Stimulated activated naive CD4-positive, alpha-beta T cell treated with Interleukin-2 at 50 U/mL for 16 hours (primary cell): ENCODE results near the gene FOXP1.

Experiments used
- DNase-seq: peaks from one replicate; lab custom pipeline; 2025; lab: John Stamatoyannopoulos, UW

FOXP1 gene

DNA sequence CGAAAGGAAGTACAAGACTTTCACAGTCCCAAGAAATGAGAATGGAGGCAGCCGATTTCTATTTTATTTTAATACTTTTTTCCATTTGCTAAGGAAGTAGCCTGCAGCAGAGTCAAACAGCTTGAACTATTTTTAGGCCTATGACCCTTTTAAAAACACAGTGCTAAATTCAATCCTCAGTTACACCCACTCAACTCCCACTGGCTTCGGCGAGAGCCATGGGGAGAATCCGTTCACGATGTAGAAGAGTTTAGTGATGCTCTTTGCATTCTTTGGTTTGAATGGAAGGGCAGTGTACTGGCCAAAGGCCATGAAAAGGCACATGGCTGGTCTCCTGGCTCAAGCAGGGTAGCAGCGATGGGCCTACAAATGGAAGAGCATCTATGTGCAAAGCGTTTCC is 343.5 kb downstream of the FOXP1 start:
- DNase-seq, result no peak

- no peak for DNase-seq
These were observed 345.2 kb downstream of the FOXP1 start for GRCh38 chr3:71238355-71238757.

GRCh38 chr3:71237672-71238071 is 345.9 kb downstream of the FOXP1 start:
- DNase-seq, result no peak

- DNase-seq, result no peak
These were observed 347.7 kb downstream of the FOXP1 start for GRCh38 chr3:71235846-71236245.

GRCh38 chr3:71232895-71233294 is 350.6 kb downstream of the FOXP1 start:
- no peak for DNase-seq

- DNase-seq, result no peak
These were observed 351.3 kb downstream of the FOXP1 start for GRCh38 chr3:71232175-71232679.

GRCh38 chr3:71231680-71232079 is 351.8 kb downstream of the FOXP1 start:
- DNase-seq, result no peak

DNA sequence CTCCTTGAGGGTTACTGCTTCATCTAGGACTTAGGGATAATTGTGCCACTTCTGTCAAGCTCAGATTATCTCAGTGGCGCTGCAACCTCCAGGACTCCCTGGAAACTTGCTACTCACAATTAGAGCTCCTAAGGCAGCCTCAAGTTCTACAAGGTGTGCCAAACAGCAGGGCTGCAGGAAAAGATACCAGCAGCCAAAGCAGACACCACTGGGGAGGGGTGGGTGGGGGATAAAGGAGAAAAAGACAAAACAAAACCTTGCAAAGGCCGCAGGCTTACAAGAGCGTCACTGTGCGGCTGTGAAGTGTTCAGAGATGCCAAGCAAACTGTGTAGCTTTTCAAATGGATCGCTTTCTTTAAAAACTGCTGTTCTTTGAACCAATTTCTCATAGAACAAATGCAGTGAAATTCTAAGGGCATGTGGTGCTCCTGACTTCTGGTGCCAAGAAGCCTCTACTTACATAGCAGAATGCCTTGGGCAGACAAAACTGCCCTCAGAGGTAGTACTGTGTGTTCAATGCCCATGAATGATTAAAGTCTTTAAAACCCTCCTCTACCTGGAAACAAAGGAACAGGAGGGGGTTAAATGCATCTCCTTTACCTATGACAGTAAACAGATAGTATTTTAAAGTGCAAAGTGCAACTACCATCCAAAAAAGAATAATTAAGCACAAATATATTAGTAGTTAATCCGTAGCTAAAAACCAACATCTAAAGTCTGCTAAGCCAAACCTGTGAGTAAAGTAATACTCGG is 353.4 kb downstream of the FOXP1 start:
- DNase-seq, result no peak

DNA sequence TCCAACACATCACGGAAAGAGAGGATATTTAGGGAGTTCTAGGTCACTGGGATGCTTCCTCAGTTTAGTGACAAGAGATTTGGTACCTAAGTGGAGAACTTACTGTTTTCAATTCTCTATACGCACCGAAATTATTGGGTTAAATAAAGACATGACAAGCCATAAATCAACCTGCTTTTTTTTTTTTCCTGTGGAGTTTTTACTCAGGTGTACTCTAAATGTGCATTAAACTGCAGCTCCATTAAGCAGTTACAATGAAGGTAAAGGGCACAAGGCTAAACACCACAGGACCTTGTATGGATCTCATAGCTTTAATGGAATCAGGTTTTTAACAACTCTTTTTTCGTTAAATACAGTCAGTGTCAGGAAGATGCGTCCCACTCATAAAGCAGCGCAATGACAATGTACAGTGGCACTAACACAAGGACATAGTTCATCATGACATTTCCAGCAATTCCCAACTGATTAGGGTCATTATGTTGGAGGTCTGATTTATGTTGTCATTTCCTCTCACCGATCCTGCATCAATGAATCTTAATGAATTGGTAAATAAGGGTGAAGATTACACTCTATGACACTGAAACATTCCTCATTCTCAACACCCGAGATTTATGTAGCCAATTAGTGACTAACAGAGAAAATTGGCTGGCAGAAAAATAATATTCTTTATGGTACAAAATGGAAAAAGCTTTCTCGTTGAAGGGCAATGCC is 355.2 kb downstream of the FOXP1 start:
- DNase-seq, result no peak

DNA sequence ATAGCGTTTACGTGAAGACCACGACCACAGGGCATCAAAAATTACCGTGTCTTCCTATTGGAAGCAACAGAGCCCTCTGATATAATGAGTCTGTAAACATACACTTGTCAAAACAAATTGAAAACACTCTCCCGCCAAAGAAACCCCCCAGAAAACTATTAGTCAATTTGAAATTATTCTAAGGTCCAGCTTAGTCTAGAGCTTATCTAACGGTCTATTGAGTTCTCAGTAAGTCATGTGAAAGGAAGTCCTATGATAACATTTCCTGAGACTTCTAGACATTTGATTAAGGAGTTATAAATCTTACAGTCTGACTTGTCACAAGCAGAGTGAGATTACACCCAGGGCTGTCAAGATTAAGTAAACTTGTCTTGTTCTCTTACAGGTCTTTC is 356.3 kb downstream of the FOXP1 start:
- DNase-seq, result no peak

DNA sequence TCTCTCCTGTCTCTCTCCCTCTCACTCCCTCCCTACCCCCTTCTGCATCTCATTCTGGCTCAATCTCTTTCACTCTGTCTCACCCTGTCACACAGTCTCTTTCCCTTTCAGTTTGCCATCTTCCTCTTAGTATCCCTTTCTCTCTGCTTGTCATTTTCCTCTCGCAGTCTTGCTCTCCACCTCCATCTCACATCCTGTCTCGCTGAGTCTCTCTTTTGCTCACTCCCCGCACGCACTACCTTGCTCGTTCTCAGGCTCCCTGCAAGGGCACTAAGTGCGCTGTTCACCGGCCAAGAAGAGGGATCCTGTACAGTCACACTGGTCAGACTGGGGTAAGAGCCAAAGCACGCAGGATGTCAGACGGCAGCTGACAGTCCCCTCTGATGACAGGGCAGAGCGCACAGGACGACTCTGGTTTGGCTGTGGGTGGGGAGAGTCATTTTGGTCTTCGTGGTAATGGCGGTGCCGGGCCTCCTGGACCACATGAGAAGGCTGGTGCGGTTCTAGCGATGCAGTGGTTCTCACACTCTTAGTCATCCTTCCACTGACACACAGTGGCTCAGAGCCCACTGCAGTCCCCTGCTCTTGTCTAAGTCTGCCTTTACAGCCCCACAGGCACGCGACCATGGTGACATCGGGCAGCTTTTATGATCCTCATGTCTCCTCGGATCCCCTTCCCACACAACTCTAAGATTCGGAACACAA is 356.8 kb downstream of the FOXP1 start:
- peak; percentile 94 for DNase-seq

DNA sequence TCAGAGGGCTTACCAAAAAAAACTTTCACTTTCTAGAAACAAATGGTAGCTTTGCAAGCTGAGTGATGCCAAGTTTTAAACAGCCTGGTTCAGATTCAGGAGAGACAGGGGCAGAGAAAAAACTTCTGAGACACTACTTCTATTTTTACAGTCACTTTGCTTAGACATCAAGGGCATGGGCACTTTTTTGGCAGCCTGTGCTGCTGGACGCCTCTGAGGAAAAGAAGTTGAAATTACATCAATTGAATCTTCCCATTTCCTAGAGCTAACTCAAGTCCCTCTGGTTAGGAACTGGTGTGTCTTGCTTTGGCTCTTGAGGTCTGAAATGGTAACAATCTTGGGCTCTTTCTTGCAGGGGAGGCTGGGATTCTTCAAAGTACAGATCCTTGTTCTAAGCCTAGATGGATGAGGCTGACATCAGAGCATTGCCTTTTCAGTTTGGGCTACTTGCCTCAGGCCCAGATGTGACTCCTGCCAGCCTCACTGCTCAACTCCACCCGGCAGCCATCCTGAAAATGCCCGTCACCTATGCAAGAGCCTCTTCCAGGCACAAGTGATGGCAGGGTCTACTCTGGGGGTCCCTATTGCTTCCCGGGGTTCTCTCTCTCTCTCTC is 357.5 kb downstream of the FOXP1 start:
- no peak for DNase-seq

DNA sequence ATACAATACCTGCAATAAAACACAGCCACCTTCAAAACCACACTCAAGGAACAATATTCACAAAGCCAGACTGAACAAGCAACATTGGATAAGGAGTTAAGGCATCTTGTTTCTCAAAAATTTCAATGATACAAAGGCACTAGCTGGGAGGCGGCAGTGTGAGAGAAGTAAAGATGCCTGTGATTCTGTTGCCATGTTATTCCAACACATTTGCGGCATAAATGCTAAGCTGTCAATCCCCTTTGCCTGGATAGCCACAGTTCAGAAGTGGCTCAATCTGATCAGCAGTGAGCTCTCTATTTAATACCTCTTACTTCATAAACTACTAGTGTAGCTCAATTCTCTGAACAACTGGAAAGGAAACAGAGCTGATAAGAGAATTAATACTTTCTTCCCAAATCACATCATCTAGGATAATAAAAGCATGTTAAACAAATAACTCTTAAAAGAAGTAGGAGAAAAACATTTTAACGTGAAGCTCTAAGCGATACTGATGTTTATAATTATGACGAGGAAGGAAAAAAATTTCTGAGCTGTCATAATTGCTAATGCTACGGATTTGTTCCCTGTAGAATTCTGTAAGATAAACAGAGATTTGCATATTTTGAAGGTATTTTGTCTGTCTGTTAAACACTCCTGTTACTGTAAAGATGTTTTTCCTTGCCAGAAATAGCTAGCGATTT is 358.4 kb downstream of the FOXP1 start:
- DNase-seq, result no peak

GRCh38 chr3:71219744-71220638 is 363.5 kb downstream of the FOXP1 start:
- DNase-seq, result peak; percentile 37

DNA sequence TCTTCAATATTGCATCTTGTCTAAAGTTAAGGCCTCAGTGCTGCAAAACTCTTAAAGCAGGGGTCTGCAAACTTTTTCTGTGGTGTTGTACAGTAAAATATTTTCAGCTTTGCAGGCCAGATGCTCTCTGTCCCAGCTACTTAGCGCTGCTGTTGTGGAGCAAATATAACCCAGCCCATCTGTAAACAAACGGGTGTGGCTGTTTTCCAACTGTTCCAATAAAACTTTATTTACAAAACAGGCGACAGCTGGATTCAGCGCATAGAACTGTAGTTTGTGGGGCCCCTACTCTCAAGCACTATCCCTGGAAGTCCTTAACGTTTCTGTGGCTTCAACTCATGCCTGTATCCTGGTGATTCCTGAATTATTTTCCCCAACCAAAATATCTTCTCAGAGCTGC is 365.0 kb downstream of the FOXP1 start:
- no peak for DNase-seq

DNA sequence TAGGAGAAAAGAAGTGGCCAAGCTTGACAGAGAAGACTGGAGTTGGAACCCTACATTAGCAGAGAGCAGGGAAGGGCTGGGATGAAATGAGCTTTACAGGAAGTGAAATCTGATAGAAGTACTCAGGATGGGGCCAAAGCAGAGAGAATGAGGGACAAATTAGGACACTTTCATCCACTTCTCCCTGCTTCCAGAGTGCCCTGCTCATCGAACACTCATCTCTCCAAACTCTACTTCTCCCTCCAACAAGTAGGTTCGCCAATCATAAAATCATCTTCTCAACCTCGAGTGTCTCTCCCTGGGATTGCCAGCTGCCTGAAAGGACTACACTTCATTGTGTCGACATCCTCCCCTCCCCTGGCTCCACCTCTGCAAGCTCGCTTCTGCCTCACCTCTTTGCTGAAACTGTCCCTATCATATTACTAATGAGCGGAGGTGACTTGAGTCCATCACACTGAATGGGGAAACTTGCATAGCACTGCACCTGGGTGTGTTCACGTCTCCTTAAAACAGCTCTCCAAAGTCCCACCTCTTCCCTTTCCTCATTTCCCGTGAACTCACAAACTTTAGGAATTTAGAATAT is 365.8 kb downstream of the FOXP1 start:
- DNase-seq, result no peak

DNA sequence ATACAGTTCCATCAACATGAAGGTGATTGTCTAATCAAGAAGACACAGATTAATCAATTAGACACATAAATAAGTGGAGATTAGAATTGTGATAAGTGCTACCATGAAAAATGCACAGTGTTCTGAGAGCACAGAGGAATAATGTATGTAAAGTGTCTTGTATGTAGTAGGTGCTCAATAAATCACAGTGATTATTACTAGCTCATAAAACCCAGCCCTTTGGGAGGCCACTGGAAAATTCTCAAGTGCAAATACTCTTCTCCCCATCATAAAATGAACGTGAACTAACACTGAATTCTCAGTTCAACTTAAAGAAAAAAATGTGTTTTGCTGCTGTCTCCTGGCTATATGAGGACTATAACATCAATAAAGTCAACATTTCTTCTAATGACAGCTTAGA is 368.2 kb downstream of the FOXP1 start:
- no peak for DNase-seq

DNA sequence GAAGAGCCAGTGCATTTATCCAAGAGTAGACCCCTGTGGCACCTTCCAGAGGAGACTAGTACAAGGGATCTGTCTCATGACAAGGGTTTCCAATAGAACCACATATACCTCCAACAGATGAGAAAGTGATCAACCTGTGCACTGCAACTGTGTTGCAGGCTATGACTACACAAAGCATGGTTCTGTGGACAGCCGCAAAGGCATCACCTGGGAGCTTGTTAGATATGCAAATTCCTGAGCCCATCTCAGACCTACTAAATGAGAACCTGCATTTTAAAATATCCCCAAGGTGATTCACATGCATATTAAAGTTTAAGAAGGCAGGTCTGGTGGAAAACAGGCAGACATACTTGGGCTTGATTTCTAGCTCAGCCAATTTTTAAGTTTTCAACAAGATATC is 368.7 kb downstream of the FOXP1 start:
- no peak for DNase-seq

- DNase-seq, result no peak
These were observed 369.5 kb downstream of the FOXP1 start for GRCh38 chr3:71214016-71214415.

GRCh38 chr3:71211083-71211482 is 372.4 kb downstream of the FOXP1 start:
- no peak for DNase-seq
